ENCODE measurements around the gene FKBP1B.
"Not testable (repeated sequence)": the region's sequence is repeated elsewhere in the genome, so short reads cannot be mapped to it uniquely, and the experiment has no call there.

Gene FKBP1B

GRCh38 chr2:24011250-24012104 lies 38.1 kb upstream of the FKBP1B start:
- no peaks in the 10 kb centered on the region for H3F3A ChIP-seq (ENCODE audit: insufficient read depth, low read length)
- H3K4me1 ChIP-seq (ENCODE audit: low read length), result no peaks in the 10 kb centered on the region
- no peaks in the 10 kb centered on the region for H3K79me2 ChIP-seq (ENCODE audit: low read length)
- no peaks in the 10 kb centered on the region for H4K20me1 ChIP-seq (ENCODE audit: insufficient read depth, low read length)
- no peak for TF ChIP-seq CTCF (IDR thresholded peaks at IDR 0.05; ENCODE audit: low read length)
- no peak for TF ChIP-seq EZH2 (optimal IDR thresholded peaks at IDR 0.05; ENCODE audit: low read depth, low read length)
- TF ChIP-seq EZH2phosphoT487 (IDR thresholded peaks at IDR 0.05; ENCODE audit: low read length), result no peak
- no peak for DNase-seq
- no peaks in the 10 kb centered on the region for H3K9me3 ChIP-seq (replicated peaks; ENCODE audit: insufficient read depth, low read length)
- H2AFZ ChIP-seq (ENCODE audit: low read length), result no peak overlapping the region
- no peaks in the 10 kb centered on the region for H3K36me3 ChIP-seq (replicated peaks; ENCODE audit: insufficient read depth, low read length)
- H3K9ac ChIP-seq (ENCODE audit: low read length), result no peak overlapping the region
- H3K27me3 ChIP-seq (replicated peaks; ENCODE audit: insufficient read depth, low read length), result no peaks in the 10 kb centered on the region
- no peak overlapping the region for H3K4me3 ChIP-seq (ENCODE audit: low read length)
- no peak overlapping the region for H3K27ac ChIP-seq (ENCODE audit: low read length)
- H3K9me2 ChIP-seq (replicated peaks; ENCODE audit: insufficient read depth, low read length), result no peaks in the 10 kb centered on the region
- no peak overlapping the region for H3K4me2 ChIP-seq (ENCODE audit: low read depth, low read length)

DNA sequence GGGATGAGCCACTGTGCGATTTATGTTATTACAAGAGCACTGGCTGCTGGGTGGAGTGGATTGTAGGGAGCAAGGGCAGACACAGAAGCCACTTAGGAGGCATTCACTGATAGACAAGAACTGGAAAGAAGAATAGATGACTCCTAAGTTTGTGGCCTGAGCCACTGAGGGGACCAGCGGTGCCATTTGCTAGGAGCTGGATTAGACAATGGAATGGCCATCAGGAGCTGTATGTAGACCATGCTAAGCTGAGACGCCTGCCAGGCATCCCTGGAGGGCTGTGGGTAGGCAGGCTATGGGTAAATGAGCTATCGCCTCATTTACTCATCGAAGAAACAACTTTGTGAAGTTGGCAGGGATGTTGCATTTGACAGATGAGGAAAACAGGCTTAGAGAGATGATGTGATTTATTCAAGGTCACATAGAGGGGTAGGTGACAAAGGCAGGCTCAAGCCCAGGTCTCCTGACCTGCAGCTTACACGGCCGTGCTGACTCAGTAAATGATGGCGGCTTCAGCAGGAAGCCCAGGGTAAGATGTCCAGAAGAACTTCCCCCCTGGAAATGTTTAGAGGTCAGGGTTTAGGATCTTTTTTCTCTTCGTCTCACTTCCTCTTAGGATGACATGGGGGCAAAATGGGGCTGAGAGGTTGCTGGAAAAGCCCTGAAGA lies 36.9 kb upstream of the FKBP1B start:
- Histone ChIP-seq H3K9me3 (replicated peaks; ENCODE audit: insufficient read depth, low read length) (no peaks in the 10 kb centered on the region), H3K36me3 (replicated peaks; ENCODE audit: insufficient read depth, low read length) (no peaks in the 10 kb centered on the region), H3K9me2 (replicated peaks; ENCODE audit: insufficient read depth, low read length) (no peaks in the 10 kb centered on the region), H3F3A (ENCODE audit: insufficient read depth, low read length) (no peaks in the 10 kb centered on the region), H3K27ac (ENCODE audit: low read length) (no peak overlapping the region), H3K79me2 (ENCODE audit: low read length) (no peaks in the 10 kb centered on the region), H4K20me1 (ENCODE audit: insufficient read depth, low read length) (no peaks in the 10 kb centered on the region), H2AFZ (ENCODE audit: low read length) (no peak overlapping the region), H3K9ac (ENCODE audit: low read length) (no peak overlapping the region), H3K27me3 (replicated peaks; ENCODE audit: insufficient read depth, low read length) (no peaks in the 10 kb centered on the region), H3K4me2 (ENCODE audit: low read depth, low read length) (no peak overlapping the region), H3K4me1 (ENCODE audit: low read length) (no peaks in the 10 kb centered on the region), H3K4me3 (ENCODE audit: low read length) (no peak overlapping the region)
- no peak for TF ChIP-seq EZH2 (optimal IDR thresholded peaks at IDR 0.05; ENCODE audit: low read depth, low read length)
- no peak for TF ChIP-seq CTCF (IDR thresholded peaks at IDR 0.05; ENCODE audit: low read length)
- TF ChIP-seq EZH2phosphoT487 (IDR thresholded peaks at IDR 0.05; ENCODE audit: low read length), result no peak
- no peak for DNase-seq

DNA sequence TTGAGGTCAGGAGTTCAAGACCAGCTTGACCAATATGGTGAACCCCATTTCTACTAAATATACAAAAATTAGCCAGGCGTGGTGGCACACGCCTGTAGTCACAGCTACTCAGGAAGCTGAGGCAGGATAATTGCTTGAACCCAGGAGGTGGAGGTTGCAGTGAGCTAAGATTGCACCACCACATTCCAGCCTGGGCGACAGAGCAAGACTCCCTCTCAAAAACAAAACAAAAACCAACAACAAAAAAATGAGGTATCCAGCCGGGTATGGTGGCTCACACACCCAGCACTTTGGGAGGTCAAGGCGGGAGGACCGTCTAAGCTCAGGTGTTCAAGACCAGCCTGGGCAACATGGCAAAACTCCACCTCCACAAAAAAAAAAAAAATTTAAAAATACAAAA lies 34.6 kb upstream of the FKBP1B start:
- H3K36me3 ChIP-seq (replicated peaks; ENCODE audit: insufficient read depth, low read length); H3F3A ChIP-seq (ENCODE audit: insufficient read depth, low read length); H4K20me1 ChIP-seq (ENCODE audit: insufficient read depth, low read length); DNase-seq; H3K9me2 ChIP-seq (replicated peaks; ENCODE audit: insufficient read depth, low read length); H3K4me1 ChIP-seq (ENCODE audit: low read length); H3K9ac ChIP-seq (ENCODE audit: low read length); H3K27me3 ChIP-seq (replicated peaks; ENCODE audit: insufficient read depth, low read length); H3K9me3 ChIP-seq (replicated peaks; ENCODE audit: insufficient read depth, low read length); H3K4me3 ChIP-seq (ENCODE audit: low read length); H3K79me2 ChIP-seq (ENCODE audit: low read length); H3K27ac ChIP-seq (ENCODE audit: low read length); H3K4me2 ChIP-seq (ENCODE audit: low read depth, low read length); H2AFZ ChIP-seq (ENCODE audit: low read length): not testable (repeated sequence)
